ENCODE data around the gene LZTR1.

The LZTR1 gene

DNA sequence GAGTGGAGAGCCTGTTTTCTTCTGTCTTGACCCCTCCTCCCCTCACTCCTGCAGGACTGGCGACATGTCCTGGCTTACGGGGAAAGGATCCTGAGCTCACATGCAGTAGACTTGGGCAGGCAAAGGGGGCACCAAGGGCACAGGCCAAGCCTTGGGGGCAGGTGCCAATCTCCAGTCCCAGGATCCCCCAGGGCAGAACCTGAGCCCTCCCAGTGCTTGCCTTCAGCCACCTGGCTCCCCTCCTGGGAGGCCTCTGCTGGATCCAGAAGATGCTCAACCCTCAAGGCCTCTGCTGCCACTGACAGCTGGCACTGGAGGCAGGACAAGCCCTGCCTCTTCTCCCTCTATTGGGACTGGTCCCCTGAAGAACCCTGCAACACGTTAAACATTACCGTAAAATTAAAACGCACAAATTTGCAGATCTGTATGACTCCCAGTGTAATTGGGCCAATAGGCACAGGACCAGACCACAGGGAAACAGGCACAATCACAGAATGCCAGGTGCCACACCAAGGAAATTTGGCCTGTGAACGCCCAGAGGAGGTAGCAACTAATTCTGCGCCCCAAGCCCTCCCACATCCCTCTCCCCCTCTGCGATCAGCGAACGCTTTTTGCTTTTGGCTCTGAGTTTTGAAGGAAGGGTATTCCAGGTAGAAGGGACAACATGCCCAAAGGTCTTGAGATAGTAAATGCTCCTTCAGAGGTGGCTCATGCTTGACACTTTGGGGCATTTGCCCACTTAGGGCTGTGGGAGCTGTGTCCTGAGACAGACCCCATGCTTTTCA lies 967 bp upstream of the LZTR1 start:
- no peak for DNase-seq (ENCODE audit: low read depth)

DNA sequence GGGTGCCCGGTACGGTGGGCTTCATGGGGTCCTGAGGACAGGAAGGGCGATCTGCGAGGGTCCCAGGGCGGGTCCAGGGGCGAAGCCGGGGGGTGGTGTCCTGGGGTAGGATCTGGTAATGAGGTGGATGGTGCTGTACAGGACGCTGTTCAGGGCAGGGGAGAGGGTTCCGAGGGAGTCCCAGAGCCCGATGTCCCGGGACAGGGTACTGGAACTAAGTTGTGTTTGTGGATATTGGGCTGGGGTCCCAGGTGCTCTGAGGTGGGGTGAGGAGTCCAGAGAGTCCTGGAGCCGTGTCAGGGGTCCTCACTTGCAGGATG lies 426 bp downstream of the LZTR1 start:
- no peak for DNase-seq (ENCODE audit: low read depth)

DNA sequence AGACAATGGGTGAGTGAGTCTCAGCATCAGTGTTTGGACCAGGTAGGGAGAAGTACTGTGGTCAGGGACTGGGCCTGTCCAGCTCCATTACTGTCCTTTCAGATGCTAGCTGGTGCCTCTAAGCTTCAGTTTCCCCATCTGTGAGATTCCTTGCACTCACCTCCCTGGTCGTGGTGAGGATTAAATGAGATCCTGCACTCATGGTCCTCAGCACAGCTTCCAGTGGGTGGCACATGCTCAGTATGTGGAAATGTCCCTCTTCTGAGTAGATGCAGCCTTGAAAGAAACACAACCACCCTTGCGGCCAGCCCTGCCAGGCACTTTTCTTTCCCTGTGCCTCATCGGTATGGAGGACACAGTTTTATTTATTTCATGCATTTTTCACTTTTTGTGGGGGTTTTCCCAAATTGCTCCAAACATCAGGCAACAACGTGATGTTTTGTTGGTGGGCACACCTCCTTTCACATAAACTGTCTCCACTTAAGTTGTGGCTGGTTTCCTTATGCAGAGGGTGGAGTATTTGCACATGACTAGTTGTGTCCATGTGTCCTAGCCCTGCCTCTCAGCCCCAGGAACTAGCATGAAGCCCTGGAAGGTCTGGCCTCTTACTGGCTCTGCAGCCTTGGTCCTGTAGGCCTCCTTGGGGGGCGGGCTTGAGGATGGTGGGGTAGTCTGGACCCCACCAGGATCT lies 1.1 kb downstream of the LZTR1 start:
- DNase-seq (ENCODE audit: low read depth), result no peak

DNA sequence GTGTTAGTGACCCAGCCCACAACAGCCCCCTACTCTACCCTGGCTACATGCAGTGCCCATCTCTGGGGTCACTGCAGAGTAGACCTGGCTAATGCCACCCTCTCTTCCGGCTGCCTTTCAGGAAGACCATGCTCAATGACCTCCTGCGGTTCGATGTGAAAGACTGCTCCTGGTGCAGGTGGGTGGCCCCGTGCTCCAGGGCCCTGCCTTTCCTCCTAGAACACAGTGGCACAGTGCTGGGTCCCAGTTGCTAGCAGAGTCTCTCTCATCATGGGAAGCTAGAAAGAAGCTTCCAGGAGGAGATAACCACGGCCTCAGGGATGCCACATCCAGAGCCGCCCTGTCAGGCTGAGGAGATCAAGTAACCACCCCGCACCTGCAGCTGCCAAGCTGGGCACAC lies 3.6 kb downstream of the LZTR1 start:
- no peak for DNase-seq (ENCODE audit: low read depth)

DNA sequence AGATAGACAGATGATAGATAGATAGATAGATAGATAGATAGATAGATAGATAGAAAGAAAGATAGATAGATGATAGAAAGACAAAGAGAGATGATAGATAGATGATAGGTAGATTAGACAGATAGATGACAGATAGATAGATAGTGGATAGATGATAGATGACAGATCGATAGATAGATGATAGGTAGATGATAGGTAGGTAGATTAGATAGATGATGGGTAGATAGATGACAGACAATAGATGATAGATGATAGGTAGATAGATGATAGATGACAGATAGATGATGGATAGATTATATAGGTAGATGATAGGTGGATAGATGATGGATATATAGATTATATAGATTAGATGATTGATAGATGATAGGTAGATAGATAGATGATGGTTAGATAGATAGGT lies 4.3 kb downstream of the LZTR1 start:
- no peak for DNase-seq (ENCODE audit: low read depth)

DNA sequence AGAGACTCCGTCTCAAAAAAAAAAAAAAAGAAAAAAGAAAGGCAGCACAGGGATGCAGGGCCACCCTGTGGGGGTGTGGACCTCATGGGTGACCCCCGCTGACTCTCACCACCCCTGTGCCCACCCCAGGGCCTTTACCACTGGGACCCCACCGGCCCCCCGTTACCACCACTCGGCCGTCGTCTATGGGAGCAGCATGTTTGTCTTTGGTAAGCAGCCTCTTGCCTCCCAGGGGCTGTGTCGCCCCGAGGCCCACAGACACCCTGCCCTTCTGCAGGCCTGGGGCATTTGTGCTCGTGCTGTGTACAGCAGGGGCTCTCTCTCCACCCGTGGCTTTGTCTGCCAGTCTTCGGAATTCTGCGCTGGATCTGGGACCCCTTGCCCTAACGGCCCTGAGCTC lies 5.3 kb downstream of the LZTR1 start:
- no peak for DNase-seq (ENCODE audit: low read depth)

DNA sequence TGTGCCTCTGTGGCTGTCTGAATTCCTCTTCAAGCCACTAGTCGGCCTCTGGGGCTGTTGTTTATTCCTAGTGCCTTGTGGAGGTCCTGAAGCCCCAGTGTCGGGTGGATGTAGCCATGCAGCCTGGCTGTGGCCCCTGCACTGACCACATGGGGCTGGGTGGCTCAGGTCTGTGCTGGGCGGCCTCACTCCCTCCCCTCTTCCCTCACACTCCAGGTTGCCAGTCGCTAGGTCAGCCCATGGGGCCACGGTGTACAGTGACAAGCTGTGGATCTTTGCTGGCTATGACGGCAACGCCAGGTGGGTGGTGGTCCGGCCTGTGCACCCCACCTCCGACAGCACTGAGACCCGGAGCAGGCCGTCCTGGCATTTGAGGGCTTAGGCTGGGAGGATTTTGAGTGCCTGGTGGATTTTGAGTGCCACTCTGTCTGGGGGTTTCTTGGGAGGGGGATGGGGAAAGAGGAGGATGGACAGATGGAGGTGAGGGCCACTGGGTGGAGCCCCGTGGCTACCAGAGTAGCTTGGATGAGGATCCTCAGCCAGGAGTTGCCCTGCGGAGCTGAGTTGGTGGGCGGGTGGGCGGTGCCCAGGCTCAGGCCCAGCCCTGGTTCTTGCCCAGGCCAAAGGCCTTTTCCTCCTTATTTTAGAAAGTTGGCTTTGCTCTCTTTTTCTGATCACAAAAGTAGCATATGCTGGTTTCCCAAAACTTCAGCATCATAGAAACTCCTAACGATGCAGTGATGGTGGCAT lies 6.7 kb downstream of the LZTR1 start:
- DNase-seq (ENCODE audit: low read depth), result no peak

DNA sequence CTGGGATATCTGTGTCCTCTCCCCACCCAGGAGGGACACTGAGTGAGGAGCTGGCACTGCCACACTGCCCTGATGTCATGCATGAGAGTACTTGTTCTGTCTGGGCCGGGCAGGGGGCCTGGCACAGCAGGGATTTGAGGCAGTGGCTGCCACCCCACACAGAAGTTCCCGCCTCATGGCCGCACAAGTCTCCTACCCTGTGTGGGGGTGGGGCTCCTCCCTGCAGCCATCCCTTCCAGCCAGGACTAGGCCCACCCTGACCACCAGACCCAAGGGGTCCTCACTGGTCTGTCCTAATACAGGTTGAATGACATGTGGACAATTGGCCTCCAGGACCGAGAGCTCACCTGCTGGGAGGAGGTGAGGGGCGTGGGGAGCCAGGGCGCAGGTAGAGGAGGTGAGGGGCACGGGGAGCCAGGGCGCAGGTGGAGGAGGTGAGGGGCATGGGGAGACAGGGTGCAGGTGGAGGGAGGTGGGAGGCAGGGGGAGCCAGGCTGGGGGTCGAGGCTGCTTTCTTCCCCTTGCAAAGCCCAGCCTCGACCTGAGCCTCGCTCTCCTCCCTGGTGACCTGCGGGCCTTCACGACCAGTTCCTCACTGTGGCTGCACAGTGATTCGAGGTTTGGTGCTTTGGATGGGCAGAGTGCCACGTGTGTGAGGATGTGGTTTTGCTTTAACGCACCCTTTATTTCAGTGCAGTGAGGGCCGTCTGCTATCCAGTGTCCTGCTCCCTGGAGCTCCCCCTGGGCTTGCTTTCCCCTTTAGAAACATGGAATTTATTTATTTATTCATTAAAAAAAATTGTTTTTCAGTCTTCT lies 7.4 kb downstream of the LZTR1 start:
- no peak for DNase-seq (ENCODE audit: low read depth)

DNA sequence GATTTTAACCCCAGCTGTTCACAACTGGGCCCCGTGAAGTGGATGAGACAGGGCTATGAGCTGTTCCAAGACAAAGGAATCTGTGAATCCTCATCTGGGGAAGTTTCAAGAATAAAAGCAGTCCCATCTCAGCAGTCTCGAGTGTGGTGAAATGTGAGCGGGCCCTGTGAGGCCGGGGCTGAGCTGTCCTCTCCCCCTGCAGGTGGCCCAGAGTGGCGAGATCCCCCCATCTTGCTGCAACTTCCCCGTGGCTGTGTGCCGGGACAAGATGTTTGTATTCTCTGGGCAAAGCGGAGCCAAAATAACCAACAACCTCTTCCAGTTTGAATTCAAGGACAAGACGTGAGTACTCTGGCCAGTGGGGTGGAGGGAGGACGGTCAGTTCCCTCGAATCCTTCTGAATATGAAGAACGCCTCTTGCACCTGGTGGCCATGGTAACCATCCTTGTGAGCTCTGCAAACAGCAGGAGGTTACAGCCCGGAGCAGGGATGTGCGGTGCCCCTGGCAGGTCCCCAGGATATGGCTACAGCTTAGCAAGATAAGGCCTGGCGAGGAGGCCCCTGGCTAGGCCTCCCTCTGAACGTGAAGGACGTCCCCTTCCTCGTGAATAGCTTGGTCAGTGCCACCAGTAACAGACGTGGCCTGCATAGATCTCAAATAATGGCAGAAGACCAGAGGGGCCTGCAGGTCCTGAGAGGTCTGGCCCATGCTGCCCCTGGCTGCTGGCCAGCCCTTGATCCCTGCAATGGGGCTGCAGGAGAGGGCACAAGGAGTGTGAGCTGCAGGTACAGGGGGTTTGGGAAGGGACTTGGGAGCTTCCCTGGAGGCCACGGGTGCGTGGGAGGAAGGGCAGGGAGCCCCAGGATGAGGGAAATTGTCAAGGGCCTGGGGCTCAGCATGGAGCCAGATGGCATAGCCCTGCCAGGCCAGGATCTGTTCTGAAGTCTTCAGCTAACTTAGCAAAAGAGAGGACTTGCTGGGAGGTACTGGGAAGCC lies 8.4 kb downstream of the LZTR1 start:
- DNase-seq (ENCODE audit: low read depth), result no peak

DNA sequence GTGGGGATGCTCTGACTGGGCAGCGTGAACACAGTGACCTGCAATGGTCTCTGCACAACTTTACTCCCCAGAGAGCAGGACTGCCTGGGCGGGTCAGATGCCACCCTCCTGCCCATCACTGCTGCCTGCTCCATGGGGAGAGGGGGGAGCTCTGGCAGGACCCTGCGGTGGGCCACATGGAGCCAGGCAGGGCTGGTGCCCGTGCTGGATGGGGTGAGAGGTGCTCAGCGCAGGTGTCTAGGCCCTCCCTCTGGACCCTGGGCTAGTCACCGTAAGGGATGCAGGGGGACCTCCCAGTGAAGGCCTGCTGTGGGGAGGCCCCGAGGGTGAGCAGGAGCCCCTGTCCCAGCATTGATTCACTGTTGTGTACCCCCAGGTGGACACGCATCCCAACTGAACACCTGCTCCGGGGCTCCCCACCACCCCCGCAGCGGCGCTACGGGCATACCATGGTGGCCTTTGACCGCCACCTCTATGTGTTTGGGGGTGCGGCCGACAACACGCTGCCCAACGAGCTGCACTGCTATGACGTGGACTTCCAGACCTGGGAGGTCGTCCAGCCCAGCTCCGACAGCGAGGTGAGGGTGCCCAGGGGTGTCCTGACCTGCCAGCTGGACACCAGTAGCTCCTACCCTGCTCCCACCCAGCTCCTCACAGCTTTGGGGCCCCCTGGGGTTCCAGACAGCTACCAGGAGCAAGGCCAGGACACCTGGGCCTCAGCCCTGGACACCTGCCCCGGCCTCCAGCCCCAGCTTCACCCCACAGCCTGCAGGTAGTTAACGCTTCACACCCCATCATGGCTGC lies 9.4 kb downstream of the LZTR1 start:
- DNase-seq (ENCODE audit: low read depth), result no peak

DNA sequence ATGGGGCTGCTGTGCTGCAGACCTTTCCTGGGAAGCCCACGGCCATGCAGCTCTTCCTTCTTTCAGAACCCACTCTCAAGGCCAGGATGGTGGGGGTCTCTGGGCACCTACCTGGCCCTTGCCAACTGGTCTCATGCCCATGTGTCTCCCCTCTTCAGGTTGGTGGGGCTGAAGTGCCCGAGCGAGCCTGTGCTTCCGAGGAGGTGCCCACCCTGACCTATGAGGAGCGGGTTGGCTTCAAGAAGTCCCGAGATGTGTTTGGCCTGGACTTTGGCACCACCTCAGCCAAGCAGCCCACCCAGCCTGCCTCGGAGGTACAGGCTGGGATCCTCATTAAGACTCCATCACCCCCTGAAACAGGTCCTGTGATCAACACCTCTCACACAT lies 10.0 kb downstream of the LZTR1 start:
- no peak for DNase-seq (ENCODE audit: low read depth)

DNA sequence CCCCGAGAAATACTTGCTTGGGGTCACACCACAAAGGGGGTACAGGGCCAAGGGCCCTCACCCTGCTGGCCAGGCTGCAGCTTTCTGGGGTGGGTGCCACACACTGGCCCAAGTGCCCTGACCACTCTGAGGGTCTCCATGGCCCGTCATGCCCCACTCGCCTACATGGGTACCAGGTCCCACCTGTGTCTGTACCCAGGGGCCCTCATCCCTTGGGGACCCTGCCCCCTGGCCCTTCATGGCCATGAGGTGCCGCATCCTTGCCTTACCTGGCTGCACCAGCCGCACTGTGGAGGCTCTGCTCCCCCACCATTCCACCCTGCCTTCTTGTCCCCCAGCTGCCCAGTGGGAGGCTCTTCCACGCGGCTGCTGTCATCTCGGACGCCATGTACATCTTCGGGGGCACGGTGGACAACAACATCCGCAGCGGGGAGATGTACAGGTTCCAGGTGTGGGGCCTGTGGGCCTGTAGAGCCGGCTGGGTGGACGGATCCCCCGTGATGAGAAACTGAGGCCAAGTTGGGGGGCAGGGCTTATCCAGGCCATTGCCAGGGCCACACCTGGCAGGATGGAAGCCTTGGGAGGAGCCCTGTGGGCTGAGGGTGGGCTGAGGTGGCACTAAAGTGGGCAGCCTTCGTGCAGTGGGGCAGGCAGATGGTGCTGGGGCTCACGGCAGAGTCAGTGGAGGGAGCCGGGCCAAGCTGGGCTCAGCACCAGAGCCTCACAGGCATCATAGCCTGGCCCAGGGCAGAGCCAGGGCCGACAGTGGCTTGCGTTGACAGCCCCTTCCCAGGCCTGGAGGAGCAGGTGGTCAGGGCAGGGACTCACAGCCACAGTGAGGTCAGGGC lies 10.6 kb downstream of the LZTR1 start:
- no peak for DNase-seq (ENCODE audit: low read depth)

DNA sequence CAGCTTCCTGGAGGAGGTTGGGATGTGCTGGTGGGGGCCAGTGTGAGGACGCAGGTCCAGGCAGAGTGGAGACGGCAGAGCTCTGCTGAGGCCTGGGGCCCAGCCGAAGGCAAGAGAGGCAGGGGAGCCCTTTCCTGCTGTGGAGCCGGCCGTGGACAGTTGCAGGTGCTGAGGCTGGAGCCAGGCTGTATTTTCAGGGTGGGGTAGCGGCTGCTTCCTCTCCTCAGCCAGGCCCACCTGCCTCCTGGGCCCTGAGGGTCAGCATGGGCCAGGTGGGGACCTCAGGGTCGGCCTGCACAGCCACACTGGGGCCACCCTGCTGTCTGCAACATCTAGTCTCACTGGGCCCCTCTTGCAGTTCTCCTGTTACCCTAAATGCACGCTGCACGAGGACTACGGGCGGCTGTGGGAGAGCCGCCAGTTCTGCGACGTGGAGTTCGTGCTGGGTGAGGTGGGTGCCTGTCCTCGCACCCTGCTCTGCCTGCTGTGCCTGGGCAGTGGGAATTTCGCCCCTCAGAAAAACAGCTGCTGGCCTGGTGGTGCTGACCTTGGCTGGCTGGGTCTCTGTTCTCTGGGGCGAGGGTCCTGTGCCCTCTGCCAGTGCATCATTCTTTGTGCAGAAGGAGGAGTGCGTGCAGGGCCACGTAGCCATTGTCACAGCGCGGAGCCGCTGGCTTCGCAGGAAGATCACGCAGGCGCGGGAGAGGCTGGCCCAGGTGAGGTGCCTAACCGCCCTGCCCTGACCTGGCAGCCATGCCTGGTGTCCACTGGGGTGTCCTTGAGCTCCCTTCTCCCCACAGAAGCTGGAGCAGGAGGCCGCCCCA lies 11.4 kb downstream of the LZTR1 start:
- no peak for DNase-seq (ENCODE audit: low read depth)

DNA sequence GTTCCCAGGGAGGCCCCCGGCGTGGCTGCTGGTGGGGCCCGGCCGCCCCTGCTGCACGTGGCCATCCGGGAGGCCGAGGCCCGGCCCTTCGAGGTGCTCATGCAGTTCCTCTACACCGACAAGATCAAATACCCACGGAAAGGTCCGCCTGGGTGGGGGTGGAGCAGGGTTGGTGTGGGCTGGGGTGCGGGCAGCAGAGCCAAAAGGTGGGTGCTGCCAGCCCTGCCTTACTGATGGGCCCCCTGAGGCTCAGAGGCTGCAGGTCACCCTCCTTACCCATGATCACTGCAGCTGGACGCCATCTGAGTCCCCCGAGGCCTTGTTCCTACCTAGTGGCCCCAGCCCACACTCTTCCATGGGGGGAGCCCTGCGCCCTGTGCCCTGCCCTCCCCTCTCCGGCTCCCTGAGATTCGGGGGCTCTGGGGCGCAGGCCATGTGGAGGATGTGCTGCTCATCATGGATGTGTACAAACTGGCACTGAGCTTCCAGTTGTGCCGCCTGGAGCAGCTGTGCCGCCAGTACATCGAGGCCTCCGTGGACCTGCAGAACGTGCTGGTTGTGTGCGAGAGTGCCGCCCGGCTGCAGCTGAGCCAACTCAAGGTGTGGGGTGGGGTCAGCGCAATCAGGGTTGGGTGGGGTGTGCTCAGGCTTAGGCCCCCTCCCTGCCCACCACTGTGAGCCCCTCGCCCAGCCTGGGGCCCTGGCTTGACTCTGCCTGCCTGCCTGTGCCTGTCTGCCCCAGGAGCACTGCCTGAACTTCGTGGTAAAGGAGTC lies 12.2 kb downstream of the LZTR1 start:
- DNase-seq (ENCODE audit: low read depth), result no peak

DNA sequence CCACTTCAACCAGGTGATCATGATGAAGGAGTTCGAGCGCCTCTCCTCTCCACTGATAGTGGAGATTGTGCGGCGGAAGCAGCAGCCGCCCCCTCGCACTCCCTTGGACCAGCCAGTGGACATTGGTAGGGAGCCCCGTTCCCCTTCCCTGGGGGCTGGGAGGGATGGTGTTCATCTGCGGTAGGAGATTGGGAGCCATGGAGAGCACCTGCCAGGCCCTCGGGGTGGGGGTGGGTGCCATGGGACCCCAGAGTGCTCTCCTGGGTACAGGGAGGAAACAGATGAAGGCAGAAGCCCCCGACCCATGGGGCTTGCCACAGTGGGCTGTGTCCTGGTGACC lies 12.8 kb downstream of the LZTR1 start:
- DNase-seq (ENCODE audit: low read depth), result no peak

DNA sequence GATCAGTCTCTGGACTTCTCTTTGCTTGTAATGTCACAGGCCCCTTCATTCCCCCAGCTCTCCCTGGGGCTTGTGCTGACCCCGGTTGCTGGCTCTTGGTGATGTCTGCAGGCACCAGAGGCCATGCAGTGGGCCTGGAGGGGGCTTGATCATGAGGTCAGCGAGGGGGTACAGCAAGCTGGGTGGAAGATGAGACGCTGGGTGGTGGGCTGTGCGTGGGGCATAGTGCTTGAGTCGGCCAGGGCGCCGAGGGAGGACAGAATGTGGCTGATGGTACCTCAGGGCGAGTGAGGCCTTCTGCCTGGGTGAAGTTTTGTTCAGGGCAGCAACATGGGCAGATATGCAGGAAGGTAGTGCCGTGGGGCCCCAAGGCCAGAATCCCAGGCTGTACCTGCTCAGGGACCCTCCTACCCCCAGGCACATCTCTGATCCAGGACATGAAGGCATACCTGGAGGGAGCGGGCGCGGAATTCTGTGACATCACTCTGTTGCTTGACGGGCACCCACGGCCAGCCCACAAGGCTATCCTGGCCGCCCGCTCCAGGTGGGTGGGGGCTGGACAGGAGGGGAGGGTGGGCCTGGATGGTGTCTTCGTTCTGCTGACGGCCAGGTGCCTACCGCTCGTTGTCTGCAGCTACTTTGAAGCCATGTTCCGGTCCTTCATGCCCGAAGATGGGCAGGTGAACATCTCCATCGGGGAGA lies 13.4 kb downstream of the LZTR1 start:
- DNase-seq (ENCODE audit: low read depth), result no peak

DNA sequence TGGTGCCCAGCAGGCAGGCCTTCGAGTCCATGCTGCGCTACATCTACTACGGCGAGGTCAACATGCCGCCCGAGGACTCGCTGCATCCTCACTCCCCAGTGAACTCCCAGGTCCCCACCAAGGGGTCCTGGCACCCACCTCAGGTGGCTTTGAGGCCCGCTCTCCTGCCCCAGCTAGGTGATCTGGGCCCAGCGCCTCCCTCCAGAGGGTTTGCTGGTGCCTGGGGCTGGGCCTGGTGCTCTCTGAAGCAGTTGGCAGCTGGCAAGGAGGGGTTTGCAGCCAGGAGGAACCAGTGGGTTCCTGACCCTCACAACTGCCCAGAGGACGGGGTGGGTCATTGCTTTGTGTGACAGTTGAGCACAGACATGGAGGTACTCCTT lies 13.9 kb downstream of the LZTR1 start:
- no peak for DNase-seq (ENCODE audit: low read depth)

Measured in stimulated activated CD8-positive, alpha-beta memory T cell treated with anti-CD3 and anti-CD28 coated beads, Interleukin-7, amount 100 ng/mL, for 24 hours (primary cell).